ENCODE measurements around the gene JAZF1.

- TF ChIP-seq CTCF (IDR thresholded peaks at IDR 0.05) (no peak), POLR2A (IDR thresholded peaks at IDR 0.05) (no peak)
These were observed 240.3 kb downstream of the JAZF1 start for GRCh38 chr7:27940341-27940740.
